HepG2 (cell line): ENCODE data around the gene ZKSCAN5. TPM values are rescaled to one million over a fixed set of nuclear protein-coding genes. Genes with fewer than 3 reads are reported as not detected.

Source experiments
- ATAC-seq: fragments of 200-7000 bp; cut with Tn5 transposase; 3 replicates; pipeline ENCODE4 v1.9.1; 2020; ENCODE audit warnings: mild to moderate bottlenecking, moderate library complexity
- BruUV-seq: library from RNA; stranded (reverse); fragments of 400-500 nt; replicated peaks from 2 replicates; lab custom pipeline; 2021; lab: Mats Ljungman, UMichigan
- CTCF ChIA-PET: fragments of 300-600 bp; formaldehyde crosslinking; extraction: SDS; loops from one replicate; lab custom pipeline; 2021; ENCODE audit warnings: low total read pairs, inconsistent platforms, low intra/inter-chr PET ratio; lab: Yijun Ruan, JAX
- POLR2A ChIA-PET: fragments of 350-600 bp; sonication (Branson Sonifier 250); formaldehyde crosslinking; loops from one replicate; lab custom pipeline; 2020; ENCODE audit warnings: antibody characterized with exemption, inconsistent platforms; lab: Yijun Ruan, JAX
- DNase-seq: peaks from one replicate; pipeline ENCODE4 v3.0.0-alpha.2; 2015; ENCODE audit warnings: low spot score
- FAIRE-seq: peaks from 3 replicates; lab custom pipeline; 2011; peaks lifted over from hg19 to GRCh38; lab: Jason Lieb, UNC
- H2AFZ ChIP-seq: one replicate; pipeline ENCODE4 v1.6.1; 2011; ENCODE audit warnings: low read length, inconsistent platforms
- H3K27ac ChIP-seq: fragments of 300-600 bp; 3 replicates; pipeline ENCODE4 v1.8.0; 2011; ENCODE audit warnings: mixed run types, mild to moderate bottlenecking, mixed read lengths, low read length, inconsistent platforms; ENCODE audit not compliant: insufficient read depth; ENCODE audit errors: extremely low read length
- H3K27me3 ChIP-seq, 2 experiments: fragments of 200-600 bp in 1 of 2; 2 replicates in 1 of 2; 3 replicates in 1 of 2; pipeline versions ENCODE4 v1.6.0 to v1.8.0; 2011; ENCODE audit warnings: low read length in 2 of 2, mild to moderate bottlenecking in 2 of 2, moderate library complexity in 2 of 2, inconsistent platforms in 1 of 2; ENCODE audit not compliant: insufficient read depth in 2 of 2, control insufficient read depth in 1 of 2
- H3K36me3 ChIP-seq, 2 experiments: fragments of 200-600 bp in 1 of 2; replicated peaks in 1 of 2; 2 replicates in 1 of 2; 3 replicates in 1 of 2; pipeline versions ENCODE4 v1.5.1 to v1.8.0; 2011; ENCODE audit warnings: low read length in 2 of 2, inconsistent platforms in 1 of 2; ENCODE audit not compliant: insufficient read depth in 2 of 2, control insufficient read depth in 1 of 2
- H3K4me1 ChIP-seq: 2 replicates; pipeline ENCODE4 v1.5.1; 2012; ENCODE audit warnings: low read length, inconsistent platforms; ENCODE audit not compliant: insufficient read depth
- H3K4me2 ChIP-seq: 2 replicates; pipeline ENCODE4 v1.6.0; 2011; ENCODE audit warnings: low read depth, low read length, inconsistent platforms
- H3K4me3 ChIP-seq, 3 experiments: fragments of 200-600 bp in 1 of 3; sonication (generic), shearing (Covaris generic) in 1 of 3; replicated peaks in 1 of 3; 2 replicates each; pipeline ENCODE4 v1.5.1; 2011 to 2016; ENCODE audit warnings: low read length in 3 of 3, inconsistent platforms in 2 of 3, low read depth in 2 of 3, mild to moderate bottlenecking in 2 of 3, control low read depth in 1 of 3, mixed read lengths in 1 of 3; ENCODE audit not compliant: insufficient read depth in 1 of 3
- H3K79me2 ChIP-seq: one replicate; pipeline ENCODE4 v1.6.1; 2011; ENCODE audit warnings: low read length, inconsistent platforms; ENCODE audit not compliant: insufficient read depth
- H3K9ac ChIP-seq: 2 replicates; pipeline ENCODE4 v1.6.0; 2011; ENCODE audit warnings: mild to moderate bottlenecking, low read depth, low read length, inconsistent platforms; ENCODE audit not compliant: insufficient read depth
- H3K9me3 ChIP-seq: 2 replicates; pipeline ENCODE4 v1.5.1; 2012; ENCODE audit warnings: mild to moderate bottlenecking, low read length
- H4K20me1 ChIP-seq: 2 replicates; pipeline ENCODE4 v1.6.0; 2011; ENCODE audit warnings: inconsistent platforms, mild to moderate bottlenecking, low read length, moderate library complexity; ENCODE audit not compliant: insufficient read depth
- EP300 ChIP-seq, 3 experiments: sonication (generic) in 1 of 3; formaldehyde crosslinking in 1 of 3; IDR thresholded peaks; 2 replicates each; pipeline versions ENCODE4 v1.5.1 to v1.6.1; 2011 to 2020; ENCODE audit warnings: low read depth in 2 of 3, low read length in 2 of 3, borderline replicate concordance in 1 of 3, improper control_type of control experiment in 1 of 3, mild to moderate bottlenecking in 1 of 3, missing genetic modification reagents in 1 of 3, moderate library complexity in 1 of 3
- IRF1 ChIP-seq: sonication (generic); formaldehyde crosslinking; IDR thresholded peaks from 2 replicates; pipeline ENCODE4 v1.4.0; 2020; ENCODE audit warnings: low read depth, mild to moderate bottlenecking, missing genetic modification reagents
- KLF12 ChIP-seq: sonication (generic); formaldehyde crosslinking; IDR thresholded peaks from 2 replicates; pipeline ENCODE4 v1.4.0; 2020; ENCODE audit warnings: missing genetic modification reagents, borderline replicate concordance
- PHF20 ChIP-seq: sonication (generic); formaldehyde crosslinking; IDR thresholded peaks from 2 replicates; pipeline ENCODE4 v1.5.0; 2020; ENCODE audit warnings: mild to moderate bottlenecking, missing genetic modification reagents
- POLR2AphosphoS5 ChIP-seq: IDR thresholded peaks from 2 replicates; pipeline ENCODE4 v1.6.1; 2012; ENCODE audit warnings: low read depth, low read length
- SP4 ChIP-seq: sonication (generic); formaldehyde crosslinking; IDR thresholded peaks from 2 replicates; pipeline ENCODE4 v1.8.1; 2023; ENCODE audit warnings: mild to moderate bottlenecking, missing genetic modification reagents
- WIZ ChIP-seq: sonication (generic); formaldehyde crosslinking; IDR thresholded peaks from 2 replicates; pipeline ENCODE4 v1.5.1; 2020; ENCODE audit warnings: mild to moderate bottlenecking, missing genetic modification reagents
- ZNF180 ChIP-seq: sonication (generic); formaldehyde crosslinking; IDR thresholded peaks from 2 replicates; pipeline ENCODE4 v1.4.0; 2020; ENCODE audit warnings: low read depth, missing genetic modification reagents, borderline replicate concordance
- ZNF263 ChIP-seq: sonication (generic); formaldehyde crosslinking; IDR thresholded peaks from 2 replicates; pipeline ENCODE4 v1.4.0; 2020; ENCODE audit warnings: missing genetic modification reagents
- ZNF276 ChIP-seq: sonication (generic); formaldehyde crosslinking; IDR thresholded peaks from 2 replicates; pipeline ENCODE4 v1.4.0; 2020; ENCODE audit warnings: mild to moderate bottlenecking, low read depth, missing genetic modification reagents
- ZNF414 ChIP-seq: sonication (generic); formaldehyde crosslinking; IDR thresholded peaks from 2 replicates; pipeline ENCODE4 v1.5.0; 2020; ENCODE audit warnings: missing genetic modification reagents
- ZSCAN22 ChIP-seq: sonication (generic); formaldehyde crosslinking; IDR thresholded peaks from 2 replicates; pipeline ENCODE4 v1.4.0; 2020; ENCODE audit warnings: mild to moderate bottlenecking, missing genetic modification reagents
- ZSCAN25 ChIP-seq: sonication (generic); formaldehyde crosslinking; IDR thresholded peaks from 2 replicates; pipeline ENCODE4 v1.8.0; 2022; ENCODE audit warnings: mild to moderate bottlenecking, missing genetic modification reagents
- WGBS: methylation state at CpG from one replicate; pipeline ENCODE4 v1.1.6; 2017; ENCODE audit warnings: low lambda C conversion rate; 5-methylcytosine and 5-hydroxymethylcytosine counted together
- in situ Hi-C: cut with HindIII; loops from 2 replicates; pipeline ENCODE4 v1.10.0; 2017; ENCODE audit warnings: low pct_unique_long_range_greater_than_20kb; ENCODE audit not compliant: extremely low pct_ligation_motif_present
- intact Hi-C: fragments of 100-400 bp; cut with micrococcal nuclease; formaldehyde crosslinking; loops from one replicate; pipeline ENCODE4 v1.10.0; 2022; ENCODE audit not compliant: unreplicated experiment
- polyA plus RNA-seq, 8 experiments: library from polyadenylated mRNA; depleted of rRNA in 3 of 8; stranded (reverse) in 7 of 8; unstranded in 1 of 8; fragments of >200 nt; fragmentation: Illumina TruSeq in 4 of 8; extraction: Trizol in 4 of 8; gene quantifications; 2 replicates each; pipeline versions ENCODE4 v1.2.1 to v1.2.3, GENCODE V29; 2011 to 2016; ENCODE audit warnings: low read depth in 4 of 8, missing spikeins in 1 of 8, mixed read lengths in 1 of 8; ENCODE audit not compliant: insufficient read depth in 1 of 8
- total RNA-seq, 5 experiments: library from RNA; depleted of rRNA; stranded (reverse); fragments of >200 nt; fragmentation: Illumina TruSeq; extraction: Trizol; gene quantifications; 2 replicates each; pipeline ENCODE4 v1.2.3, GENCODE V29; 2016; ENCODE audit warnings: low read depth in 1 of 5

The ZKSCAN5 gene
- total and polyA plus RNA-seq, 2 of the 13 experiments (the other 11 are each of a cell fraction or from before 2014, with no cell fraction given) = 5.5 to 11.7 TPM

- peaks cover 40% of the 10 kb centered on the region for H3K79me2 ChIP-seq
- H3K27me3 ChIP-seq = no peaks in the 10 kb centered on the region; a peak in 1 of 5 replicates
- POLR2A ChIA-PET = interaction anchor here (4.5 kb wide), 1 partner anchor 60 kb away, joined by 31 read pairs; the partner anchor contains the start of gene ZNF655
- H3K9ac ChIP-seq = peak overlapping the region; percentile 85
- no peak overlapping the region for H3K27ac ChIP-seq
- no peak for FAIRE-seq
- no peaks in the 10 kb centered on the region for H3K9me3 ChIP-seq
- TF ChIP-seq ZNF263 (CRISPR knock-in tag) (peak; percentile 94), PHF20 (CRISPR knock-in tag) (no peak)
- in situ Hi-C loops (no loop called here), intact Hi-C loops (no loop called here)
- H4K20me1 ChIP-seq = peaks cover 17% of the 10 kb centered on the region
- WGBS = 18% methylated on average over 2 of the region's 11 CpGs
- peak overlapping the region; percentile 75 to 99 (median 98) for H3K4me3 ChIP-seq
- no TSS peak for BruUV-seq
- peaks cover 9 to 18% of the 10 kb centered on the region in 2 experiments for H3K36me3 ChIP-seq
- H3K4me2 ChIP-seq = peak overlapping the region; percentile 90
- CTCF ChIA-PET = no interaction called here
- peaks cover 17% of the 10 kb centered on the region for H3K4me1 ChIP-seq
- no peak for DNase-seq
- no peak overlapping the region for H2AFZ ChIP-seq
- ATAC-seq = peak; percentile 28
Measured at GRCh38 chr7:99498546-99498944, 5.9 kb upstream of the ZKSCAN5 start.

- Histone ChIP-seq H3K36me3 (peaks cover 2 to 10% of the 10 kb centered on the region in 2 experiments; a peak in 4 of 5 replicates), H3K27me3 (no peaks in the 10 kb centered on the region; a peak in 1 of 5 replicates), H3K79me2 (peaks cover 40% of the 10 kb centered on the region), H3K4me3 (peak overlapping the region; percentile 75 to 99 (median 98)), H3K27ac (peak overlapping the region; percentile 85), H3K9ac (peak overlapping the region; percentile 85), H2AFZ (no peak overlapping the region), H3K4me1 (peaks cover 21% of the 10 kb centered on the region), H3K4me2 (peak overlapping the region; percentile 90), H4K20me1 (peaks cover 17% of the 10 kb centered on the region), H3K9me3 (no peaks in the 10 kb centered on the region)
- intact Hi-C loops = no loop called here
- 0% methylated on average over 14 of the region's 14 CpGs for WGBS
- FAIRE-seq (no peak), DNase-seq (no peak), ATAC-seq (peak; percentile 2; the same call in 2 of the 3 replicates)
- in situ Hi-C loops = no loop called here
- CTCF ChIA-PET = no interaction called here
- no TSS peak for BruUV-seq
- POLR2A ChIA-PET = interaction anchor here (0.7 to 4.5 kb wide), 13 partner anchors 10 to 477 kb away, joined by 3 to 31 read pairs (median 4); partner anchors contain the start of genes ATP5MF, AZGP1, BUD31 and CPSF4
- TF ChIP-seq ZNF180 (CRISPR knock-in tag) (no peak), SP4 (no peak), POLR2AphosphoS5 (no peak), ZNF276 (CRISPR knock-in tag) (no peak), IRF1 (CRISPR knock-in tag) (no peak), WIZ (CRISPR knock-in tag) (0 out of 2 replicates have a peak, but pooled peaks have one; percentile 35), ZNF414 (0 out of 2 replicates have a peak, but pooled peaks have one; percentile 4), ZSCAN25 (CRISPR knock-in tag) (0 out of 2 replicates have a peak, but pooled peaks have one; percentile 8), KLF12 (CRISPR knock-in tag) (0 out of 2 replicates have a peak, but pooled peaks have one; percentile 33), EP300 (IDR thresholded peaks at IDR 0.05; ENCODE audit: low read depth in 2 of 2, low read length in 2 of 2) (no peak), EP300 (CRISPR knock-in tag; IDR thresholded peaks at IDR 0.05; ENCODE audit: borderline replicate concordance) (no peak), ZSCAN22 (CRISPR knock-in tag) (no peak)
Measured at GRCh38 chr7:99499371-99499720, 5.1 kb upstream of the ZKSCAN5 start.
